Nephron (organoid): ENCODE results near the gene PRCD.

Source experiments
- H3K27ac Mint-ChIP-seq, 3 experiments: 2 replicates each; pipeline ENCODE4 v1.8.0; 2020; ENCODE audit warnings: mixed read lengths in 3 of 3, mild to moderate bottlenecking in 2 of 3, moderate library complexity in 1 of 3
- H3K27me3 Mint-ChIP-seq: 2 replicates; pipeline ENCODE4 v1.8.0; 2021; ENCODE audit warnings: low read depth, mild to moderate bottlenecking, moderate library complexity, mixed read lengths
- H3K36me3 Mint-ChIP-seq: 2 replicates; pipeline ENCODE4 v1.8.0; 2020; ENCODE audit warnings: low read depth, mixed read lengths
- H3K4me1 Mint-ChIP-seq: 2 replicates; pipeline ENCODE4 v1.8.0; 2020; ENCODE audit warnings: mixed read lengths
- H3K4me3 Mint-ChIP-seq, 3 experiments: 2 replicates each; pipeline ENCODE4 v1.8.0; 2020; ENCODE audit warnings: mild to moderate bottlenecking in 3 of 3, mixed read lengths in 3 of 3, moderate library complexity in 2 of 3
- H3K9me3 Mint-ChIP-seq: 2 replicates; pipeline ENCODE4 v1.8.0; 2020; ENCODE audit warnings: mixed read lengths
- CTCF ChIP-seq, 3 experiments: fragments of 200-600 bp; sonication (generic); IDR thresholded peaks; one replicate each; pipeline ENCODE4 v1.5.0; 2021; ENCODE audit warnings: antibody characterized with exemption in 3 of 3; ENCODE audit not compliant: unreplicated experiment in 3 of 3

PRCD gene

GRCh38 chr17:76569607-76570279, 29.9 kb downstream of the PRCD start:
- Mint-ChIP-seq H3K4me3 (no peak overlapping the region), H3K9me3 (no peaks in the 10 kb centered on the region), H3K27ac (no peak overlapping the region), H3K4me1 (peaks cover 6% of the 10 kb centered on the region), H3K27me3 (peaks cover 6% of the 10 kb centered on the region), H3K36me3 (peaks cover 16% of the 10 kb centered on the region)
- no peak for TF ChIP-seq CTCF (IDR thresholded peaks at IDR 0.05; ENCODE audit: unreplicated experiment in 3 of 3)

- Mint-ChIP-seq H3K27ac (no peak overlapping the region), H3K4me1 (peaks cover 1% of the 10 kb centered on the region), H3K27me3 (peaks cover 6% of the 10 kb centered on the region), H3K4me3 (no peak overlapping the region), H3K36me3 (peaks cover 9% of the 10 kb centered on the region), H3K9me3 (no peaks in the 10 kb centered on the region)
- no peak for TF ChIP-seq CTCF (IDR thresholded peaks at IDR 0.05; ENCODE audit: unreplicated experiment in 3 of 3)
Observed at GRCh38 chr17:76570457-76570856, 30.6 kb downstream of the PRCD start.

- no peak for TF ChIP-seq CTCF (IDR thresholded peaks at IDR 0.05; ENCODE audit: unreplicated experiment in 3 of 3)
- H3K27me3 Mint-ChIP-seq = peaks cover 6% of the 10 kb centered on the region
- peaks cover 4% of the 10 kb centered on the region for H3K36me3 Mint-ChIP-seq
- no peak overlapping the region for H3K27ac Mint-ChIP-seq
- H3K9me3 Mint-ChIP-seq = no peaks in the 10 kb centered on the region
- no peaks in the 10 kb centered on the region for H3K4me1 Mint-ChIP-seq
- H3K4me3 Mint-ChIP-seq = no peak overlapping the region
Observed at GRCh38 chr17:76570877-76571471, 31.1 kb downstream of the PRCD start.

- TF ChIP-seq CTCF (IDR thresholded peaks at IDR 0.05; ENCODE audit: unreplicated experiment in 3 of 3) = no peak
- Mint-ChIP-seq H3K4me3 (no peak overlapping the region), H3K36me3 (no peaks in the 10 kb centered on the region), H3K4me1 (no peaks in the 10 kb centered on the region), H3K27me3 (peaks cover 12% of the 10 kb centered on the region), H3K9me3 (no peaks in the 10 kb centered on the region), H3K27ac (no peak overlapping the region)
Observed at GRCh38 chr17:76572201-76572910, 32.5 kb downstream of the PRCD start.

- H3K9me3 Mint-ChIP-seq = no peaks in the 10 kb centered on the region
- H3K27me3 Mint-ChIP-seq = peaks cover 12% of the 10 kb centered on the region
- no peak overlapping the region for H3K4me3 Mint-ChIP-seq
- no peak overlapping the region for H3K27ac Mint-ChIP-seq
- no peak for TF ChIP-seq CTCF (IDR thresholded peaks at IDR 0.05; ENCODE audit: unreplicated experiment in 3 of 3)
- H3K4me1 Mint-ChIP-seq = no peaks in the 10 kb centered on the region
- H3K36me3 Mint-ChIP-seq = no peaks in the 10 kb centered on the region
Observed at GRCh38 chr17:76573096-76573495, 33.3 kb downstream of the PRCD start.
